HG02759 (cell line): Measurements from ENCODE around the gene SAMD3.
A peak's percentile ranks its signal among the peaks of the same experiment; 100 is the strongest.
"Not testable (repeated sequence)": the region's sequence is repeated elsewhere in the genome, so short reads cannot be mapped to it uniquely, and the experiment has no call there.

ENCODE experiments used
- ATAC-seq: cut with Tn5 transposase; IDR thresholded peaks from one replicate; pipeline ENCODE4 v1.9.1; 2021; ENCODE audit warnings: mild to moderate bottlenecking, moderate library complexity; ENCODE audit not compliant: unreplicated experiment

SAMD3 gene

DNA sequence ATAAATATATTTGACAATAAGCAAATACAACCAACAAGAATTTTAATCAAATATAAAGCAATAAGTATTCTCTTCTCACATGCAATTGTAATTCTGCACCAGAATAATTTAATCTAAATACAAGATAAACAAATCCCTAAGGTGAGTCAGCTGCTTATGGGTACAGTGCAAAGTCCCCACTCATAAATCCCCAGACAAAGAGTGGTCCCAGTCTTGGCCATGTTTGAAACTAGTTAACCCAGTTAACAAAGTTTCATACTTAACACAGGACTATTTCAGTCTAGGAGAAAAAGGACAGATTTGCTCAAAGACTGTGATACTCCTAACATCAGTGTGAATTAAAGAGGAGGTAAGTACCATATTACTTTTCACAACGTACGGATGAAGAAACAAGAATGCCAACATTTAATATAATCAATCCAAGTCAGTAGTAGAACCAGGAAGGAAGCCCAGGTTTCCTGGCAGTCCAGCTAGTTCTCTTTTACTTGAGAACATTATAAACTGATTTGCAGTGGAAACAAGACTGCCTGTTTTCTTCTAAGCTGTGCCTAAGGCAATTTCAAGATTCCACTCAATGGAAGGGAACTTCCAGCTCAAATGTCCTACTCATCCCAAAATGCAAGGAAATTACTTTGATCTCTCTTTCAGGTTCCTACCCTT is 10.4 kb downstream of the SAMD3 start:
- no peak for ATAC-seq

DNA sequence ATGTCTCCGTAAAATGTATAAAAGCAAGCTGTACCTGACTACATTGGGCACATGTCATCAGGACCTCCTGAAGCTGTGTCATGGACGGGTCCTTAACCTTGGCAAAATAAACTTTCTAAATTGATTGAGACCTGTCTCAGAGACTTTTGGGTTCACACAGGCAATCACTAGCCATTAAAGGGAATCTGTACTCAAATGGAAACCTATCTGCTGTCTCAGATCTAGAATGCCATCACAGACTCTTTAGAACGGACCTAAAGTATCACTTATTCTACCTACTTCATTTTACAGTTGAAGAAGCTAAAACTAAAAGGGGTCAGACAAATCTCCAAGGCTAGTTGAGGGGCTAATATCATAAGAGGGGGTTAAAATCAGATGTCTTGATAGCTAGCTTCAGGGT is 11.1 kb downstream of the SAMD3 start:
- peak; percentile 45 for ATAC-seq

DNA sequence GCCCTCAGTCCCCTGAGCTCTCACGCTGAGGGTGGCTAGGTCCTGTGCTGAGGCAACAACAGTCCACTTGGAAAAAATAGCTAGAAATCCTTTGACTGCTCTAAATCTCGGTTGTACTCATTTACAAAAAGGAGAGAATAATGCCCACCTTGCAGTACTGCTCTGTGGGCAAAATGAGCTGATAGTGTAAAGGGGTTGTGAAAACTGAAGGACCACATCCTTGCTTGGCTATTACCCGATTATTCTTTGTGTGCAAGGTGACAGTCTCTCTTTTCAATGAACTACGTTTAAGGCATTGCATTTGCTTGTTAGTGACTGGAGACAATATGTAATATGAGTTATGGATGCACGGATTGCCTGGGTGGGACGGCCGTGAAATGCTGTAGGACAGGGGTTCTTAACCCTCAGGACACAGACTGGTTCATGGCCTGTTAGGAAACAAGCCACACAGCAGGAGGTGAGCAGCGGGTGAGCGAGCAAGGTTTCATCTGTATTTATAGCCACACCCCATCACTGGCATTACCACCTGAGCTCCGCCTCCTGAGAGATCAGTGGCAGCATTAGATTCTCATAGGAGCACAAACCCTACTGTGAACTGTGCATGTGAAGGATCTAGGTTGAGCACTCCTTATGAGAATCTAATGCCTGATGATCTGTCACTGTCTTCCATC is 14.6 kb downstream of the SAMD3 start:
- ATAC-seq = no peak

DNA sequence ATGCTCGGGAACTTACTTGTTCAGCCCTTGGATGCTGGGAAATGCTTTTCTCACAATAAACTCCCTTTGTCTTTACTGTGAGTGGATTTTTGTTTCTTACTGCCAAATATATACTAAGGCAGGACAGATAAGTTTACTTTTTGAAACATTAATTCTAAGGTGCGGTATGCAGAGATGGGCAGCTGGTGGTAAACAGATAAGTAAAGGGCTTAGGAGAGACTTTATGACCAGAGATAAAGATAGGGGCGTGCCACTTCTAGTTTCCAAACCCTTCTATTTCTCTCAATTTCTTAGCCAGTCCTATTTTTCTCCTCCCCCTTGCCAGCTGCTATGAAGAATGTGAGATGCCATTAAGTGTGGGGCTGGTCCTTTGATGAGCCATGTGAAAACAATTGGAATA is 16.3 kb downstream of the SAMD3 start:
- no peak for ATAC-seq

DNA sequence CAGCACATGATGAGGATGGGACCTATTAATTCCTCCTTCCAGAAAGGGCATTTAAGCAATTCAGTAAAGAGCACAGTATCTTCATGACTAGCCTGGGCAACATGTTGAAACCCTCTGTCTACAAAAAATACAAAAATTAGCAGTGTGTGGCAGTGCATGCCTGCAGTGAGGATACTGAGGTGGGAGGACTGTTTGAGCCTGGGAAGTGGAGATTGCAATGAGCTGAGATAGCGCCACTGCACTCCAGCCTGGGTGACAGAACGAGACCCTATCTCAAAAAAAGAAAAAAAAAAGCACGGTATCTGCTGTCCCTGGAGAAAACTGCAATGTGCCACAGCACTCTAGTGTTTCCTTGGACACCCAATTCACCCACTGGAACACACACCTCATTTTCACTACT is 18.4 kb downstream of the SAMD3 start:
- no peak for ATAC-seq

DNA sequence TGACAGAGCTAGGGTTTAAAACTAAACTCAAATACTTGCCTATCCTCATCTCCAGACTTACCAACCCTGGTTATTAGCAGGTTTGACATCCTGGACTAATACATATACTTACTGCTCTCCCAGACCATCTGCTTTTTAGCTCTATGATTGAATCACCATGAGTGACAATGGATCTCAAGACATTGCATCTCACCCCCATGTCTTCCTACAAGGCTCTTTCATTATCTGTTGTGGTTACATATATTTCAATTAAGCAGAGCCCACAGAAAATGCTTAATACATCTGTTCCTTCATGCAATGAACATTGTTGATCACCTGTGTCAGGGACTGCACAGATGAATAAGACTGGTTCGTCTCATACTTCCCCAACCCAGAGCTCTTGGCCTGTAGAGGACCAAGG is 19.4 kb downstream of the SAMD3 start:
- no peak for ATAC-seq

DNA sequence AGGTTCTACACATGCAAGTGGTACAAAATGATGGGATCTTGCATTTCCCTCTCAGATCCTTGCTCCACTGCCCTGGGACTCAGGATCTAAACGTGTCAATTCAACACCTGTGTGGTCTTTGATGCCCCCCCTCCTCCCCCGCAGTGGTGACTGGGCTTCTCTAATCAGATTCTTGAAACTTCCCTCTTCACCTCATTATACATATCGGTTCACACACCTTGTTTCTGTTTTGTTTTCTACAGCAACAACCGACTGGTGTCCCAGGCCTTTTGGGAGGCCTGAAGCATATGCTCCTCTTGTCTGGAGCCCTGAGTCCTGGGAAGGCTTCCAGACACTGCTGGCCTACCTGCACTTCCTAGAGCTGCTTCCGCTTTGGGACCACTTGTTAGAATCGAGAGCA is 20.0 kb downstream of the SAMD3 start:
- no peak for ATAC-seq

DNA sequence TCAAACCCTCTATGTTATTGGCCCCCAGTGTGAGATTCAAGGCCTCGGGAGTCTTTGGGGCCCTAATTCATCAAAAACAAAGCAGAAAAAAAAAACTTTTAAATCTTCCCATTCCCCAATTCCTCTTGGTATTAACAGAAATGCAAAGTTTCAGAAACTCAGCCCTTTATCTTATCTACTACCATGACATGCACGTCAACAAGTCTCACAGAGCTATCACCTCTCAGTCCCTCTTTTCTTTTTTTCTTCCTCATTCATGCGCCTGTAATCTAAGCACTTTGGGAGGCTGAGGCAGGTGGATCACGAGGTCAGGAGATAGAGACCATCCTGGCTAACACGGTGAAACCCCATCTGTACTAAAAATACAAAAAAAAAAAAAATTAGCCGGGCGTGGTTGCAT is 22.7 kb downstream of the SAMD3 start:
- no peak for ATAC-seq

DNA sequence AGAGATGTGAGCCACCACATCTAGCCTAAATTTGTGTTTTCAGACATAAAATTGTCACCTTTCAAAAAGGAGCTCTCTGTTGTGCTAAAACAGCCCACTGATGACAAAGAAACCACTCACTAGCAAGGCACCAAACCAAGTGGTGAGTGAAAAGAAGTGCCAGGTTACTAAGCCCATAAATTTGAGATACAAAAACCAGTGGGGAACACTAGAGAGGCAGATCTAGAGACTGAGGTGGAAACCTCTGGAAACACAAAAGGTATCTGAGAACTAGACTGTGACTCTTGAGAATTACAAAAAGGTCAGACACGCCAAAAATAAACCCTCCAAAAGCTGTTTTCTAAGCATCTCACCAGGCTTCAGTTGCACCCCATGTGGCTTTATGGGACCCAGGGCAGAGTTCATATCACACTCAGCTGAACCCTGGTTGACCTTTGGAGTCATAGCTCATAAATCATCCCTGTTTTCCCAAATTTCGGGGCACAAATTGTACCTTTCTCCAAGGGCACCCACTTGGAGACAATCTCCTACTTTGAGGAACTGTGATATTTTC is 24.2 kb downstream of the SAMD3 start:
- no peak for ATAC-seq

DNA sequence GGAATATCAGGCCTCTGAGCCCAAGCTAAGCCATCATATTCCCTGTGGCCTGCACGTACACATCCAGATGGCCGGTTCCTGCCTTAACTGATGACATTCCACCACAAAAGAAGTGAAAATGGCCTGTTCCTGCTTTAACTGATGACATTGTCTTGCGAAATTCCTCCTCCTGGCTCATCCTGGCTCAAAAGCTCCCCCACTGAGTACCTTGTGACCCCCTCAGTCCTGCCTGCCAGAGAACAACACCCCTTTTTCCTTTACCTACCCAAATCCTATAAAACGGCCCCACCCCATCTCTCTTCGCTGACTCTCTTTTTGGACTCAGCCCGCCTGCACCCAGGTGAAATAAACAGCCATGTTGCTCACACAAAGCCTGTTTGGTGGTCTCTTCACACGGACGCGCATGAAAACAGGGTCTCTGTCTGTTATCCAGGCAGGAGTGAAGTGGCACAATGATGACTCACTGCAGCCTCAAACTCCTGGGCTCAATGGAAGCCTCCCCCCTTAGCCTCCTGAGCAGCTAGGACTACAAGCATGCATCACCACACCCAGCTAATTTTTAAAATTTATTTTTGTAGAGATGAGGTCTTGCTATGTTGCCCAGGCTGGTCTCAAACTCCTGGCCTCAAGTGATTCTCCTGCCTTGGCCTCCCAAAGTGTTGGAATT is 24.8 kb downstream of the SAMD3 start:
- not testable (repeated sequence) for ATAC-seq

DNA sequence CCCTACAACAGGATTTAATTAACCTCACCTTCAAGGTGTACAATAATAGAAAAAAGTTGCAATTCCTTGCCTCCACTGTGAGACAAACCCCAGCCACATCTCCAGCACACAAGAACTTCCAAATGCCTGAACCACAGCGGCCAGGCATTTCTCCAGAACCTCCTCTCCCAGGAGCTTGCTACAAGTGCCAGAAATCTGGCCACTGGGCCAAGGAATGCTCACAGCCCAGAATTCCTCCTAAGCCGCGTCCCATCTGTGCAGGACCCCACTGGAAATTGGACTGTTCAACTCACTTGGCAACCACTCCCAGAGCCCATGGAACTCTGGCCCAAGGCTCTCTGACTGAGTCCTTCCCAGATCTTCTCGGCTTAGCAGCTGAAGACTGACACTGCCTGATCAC is 28.3 kb downstream of the SAMD3 start:
- ATAC-seq = not testable (repeated sequence)

DNA sequence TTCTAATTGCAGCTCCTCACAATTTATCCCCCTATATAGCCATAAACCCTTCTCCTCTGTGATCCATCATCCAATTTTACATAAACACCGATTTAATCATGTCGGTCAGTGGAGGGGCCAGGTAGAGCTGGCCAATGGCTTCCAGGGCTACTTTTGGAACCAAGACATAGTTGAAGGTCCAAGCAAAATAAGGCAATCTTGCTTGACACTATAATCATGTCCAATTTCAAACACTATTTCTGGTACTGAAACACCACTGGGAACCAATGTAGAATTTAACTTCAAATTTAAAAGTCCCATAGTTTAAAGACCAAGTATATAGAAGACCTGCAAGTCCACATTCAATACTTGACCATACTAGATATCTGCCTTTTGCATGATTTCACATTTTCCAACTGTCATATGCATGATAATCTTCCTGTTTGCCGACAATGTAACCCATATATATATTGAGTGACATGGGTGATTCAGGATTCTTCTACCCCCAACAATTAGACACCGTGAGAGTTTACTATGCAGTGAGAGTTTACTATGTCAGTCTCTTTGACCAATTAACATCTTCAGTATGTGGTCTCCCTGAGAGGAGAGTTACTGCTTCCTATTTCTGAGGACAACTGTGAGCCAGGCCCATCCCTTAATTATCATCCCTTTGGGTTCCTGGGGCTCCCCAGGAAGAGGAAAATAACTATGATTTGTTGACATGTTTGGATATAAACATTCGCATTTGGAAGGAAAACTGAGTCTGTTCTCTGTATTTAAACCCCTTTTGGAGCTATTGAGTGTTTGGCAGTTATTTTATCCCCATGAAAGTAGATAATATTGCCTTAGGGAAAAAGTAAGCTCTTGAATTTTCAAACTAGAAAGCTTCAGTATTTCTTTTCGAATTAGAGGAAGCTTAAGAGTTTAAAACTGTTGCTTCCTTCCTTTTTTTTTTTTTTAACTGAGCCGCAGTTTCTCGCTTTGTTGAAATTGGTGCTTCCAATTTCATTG is 31.8 kb downstream of the SAMD3 start:
- no peak for ATAC-seq

DNA sequence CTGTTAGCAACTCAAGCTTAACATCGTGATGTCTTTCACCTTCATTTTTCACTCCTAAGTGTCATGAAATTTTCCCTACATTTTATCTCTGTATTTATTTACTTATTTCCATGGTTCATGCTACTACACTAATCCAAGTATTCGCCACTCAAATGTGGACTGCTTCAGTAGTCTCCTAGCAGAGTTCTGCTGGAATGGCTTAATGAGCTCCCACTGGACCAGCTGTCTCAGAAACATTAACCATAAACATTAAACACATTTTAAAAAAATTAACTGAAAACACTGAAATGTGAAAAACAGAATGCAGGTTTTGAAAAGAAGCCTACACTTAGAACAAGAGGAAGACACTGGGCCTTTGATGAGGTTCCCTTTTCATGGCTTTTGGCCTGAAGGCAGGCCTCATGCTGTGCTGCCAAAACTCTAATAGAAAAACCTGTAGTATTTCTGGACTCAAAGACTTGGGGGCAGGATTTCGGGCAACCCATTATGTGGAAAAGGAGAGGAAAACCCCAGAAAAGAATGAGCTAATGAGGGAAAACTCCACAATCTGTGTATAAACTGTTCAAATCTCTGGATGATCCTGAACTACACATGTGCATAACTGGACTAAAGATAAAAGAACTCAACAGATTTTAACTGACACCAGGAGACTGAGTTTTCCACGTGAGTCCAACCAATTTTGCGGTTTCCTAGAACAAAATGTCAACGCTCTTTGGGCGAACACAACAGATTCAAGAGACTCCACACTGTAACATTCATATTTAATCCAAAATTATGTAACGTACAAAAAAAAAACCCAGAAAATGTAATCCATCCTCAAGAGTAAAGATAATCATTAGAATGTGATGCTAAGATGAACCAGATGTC is 33.0 kb downstream of the SAMD3 start:
- no peak for ATAC-seq

DNA sequence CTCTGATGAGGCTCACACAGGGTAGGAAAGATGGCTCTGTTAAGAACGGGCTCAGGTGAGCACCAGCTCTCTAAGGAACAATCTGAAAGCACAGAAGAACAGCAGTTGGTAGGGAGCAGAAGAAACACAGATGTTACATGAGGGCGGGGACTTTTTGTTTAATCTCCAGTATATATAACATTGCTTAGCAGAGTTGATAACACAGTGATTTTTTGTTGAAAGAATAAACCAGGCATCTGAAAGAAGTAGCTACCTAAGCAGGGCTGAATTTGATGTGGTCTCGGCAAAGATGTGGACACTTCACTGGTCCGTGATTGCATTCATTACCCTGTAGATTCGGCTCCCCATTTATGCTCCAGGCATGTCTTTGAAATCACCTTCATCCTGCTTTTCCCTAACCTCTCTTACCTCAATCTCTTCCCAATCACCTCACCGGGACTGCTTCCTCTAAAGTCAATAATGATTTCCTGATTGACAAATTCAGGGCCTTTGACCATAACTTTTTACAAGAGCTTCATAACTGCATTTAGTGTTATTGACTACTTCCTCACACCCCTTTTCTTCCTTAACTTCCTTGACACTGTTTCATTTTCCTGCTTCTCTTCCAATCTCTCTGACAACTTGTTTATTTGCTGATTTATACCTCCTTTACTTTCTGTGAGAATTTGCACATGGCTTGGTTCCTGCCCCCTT is 34.4 kb downstream of the SAMD3 start:
- no peak for ATAC-seq

DNA sequence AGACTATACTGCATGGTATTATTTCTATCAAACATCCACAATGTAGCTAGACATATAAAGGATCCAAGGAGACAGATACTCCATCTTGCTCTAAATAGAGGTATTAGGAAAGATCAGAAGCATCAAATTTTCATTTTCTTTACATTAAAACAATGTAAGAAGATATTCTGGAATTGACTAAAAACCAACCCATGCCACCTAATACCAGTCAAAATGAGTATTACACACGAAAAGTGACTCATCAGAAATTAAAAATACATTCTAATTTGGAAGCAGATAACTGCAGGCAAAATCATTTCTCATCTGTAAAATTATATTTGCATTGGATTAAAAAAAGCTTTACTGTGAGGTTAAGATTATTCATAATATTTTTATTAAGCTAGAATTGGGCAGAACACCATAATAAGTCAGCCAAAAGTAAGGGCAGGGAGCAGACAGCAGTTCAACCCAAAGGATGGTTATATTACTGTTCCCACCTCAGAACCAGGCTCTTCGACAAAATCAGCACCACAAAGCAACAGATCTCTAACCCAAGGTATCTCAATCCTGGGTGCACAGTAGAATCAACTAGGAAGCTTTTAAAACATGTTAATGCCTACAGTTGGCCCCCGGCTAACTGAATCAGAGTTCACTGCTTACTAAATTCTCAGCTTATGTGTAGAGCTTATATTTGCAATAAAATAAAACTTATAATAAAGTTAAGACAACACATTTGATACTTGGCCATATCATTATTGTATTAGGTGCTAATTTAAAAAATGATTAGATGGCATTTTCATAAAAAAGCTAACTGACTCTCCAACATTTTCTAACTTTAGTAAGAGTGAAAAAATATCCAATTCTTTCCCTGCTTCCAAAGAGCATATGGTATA is 35.2 kb downstream of the SAMD3 start:
- ATAC-seq = no peak

DNA sequence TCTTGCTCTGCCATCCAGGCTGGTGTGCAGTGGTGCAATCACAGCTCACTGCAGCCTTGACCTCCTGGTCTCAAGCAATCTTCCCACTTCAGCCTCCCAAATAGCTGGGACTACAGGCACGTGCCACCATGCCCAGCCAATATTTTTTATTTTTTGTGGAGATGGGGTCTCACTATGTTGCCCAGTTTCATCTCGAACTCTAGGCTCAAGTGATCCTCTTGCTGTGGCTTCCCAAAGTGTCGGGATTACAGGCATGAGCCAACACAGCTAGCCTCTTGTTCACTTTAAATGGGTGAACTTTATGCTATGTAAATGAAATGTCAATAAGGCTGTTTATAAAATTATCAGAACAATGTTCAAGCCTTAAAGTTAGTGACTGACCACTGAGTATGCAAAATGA is 37.1 kb downstream of the SAMD3 start:
- no peak for ATAC-seq

DNA sequence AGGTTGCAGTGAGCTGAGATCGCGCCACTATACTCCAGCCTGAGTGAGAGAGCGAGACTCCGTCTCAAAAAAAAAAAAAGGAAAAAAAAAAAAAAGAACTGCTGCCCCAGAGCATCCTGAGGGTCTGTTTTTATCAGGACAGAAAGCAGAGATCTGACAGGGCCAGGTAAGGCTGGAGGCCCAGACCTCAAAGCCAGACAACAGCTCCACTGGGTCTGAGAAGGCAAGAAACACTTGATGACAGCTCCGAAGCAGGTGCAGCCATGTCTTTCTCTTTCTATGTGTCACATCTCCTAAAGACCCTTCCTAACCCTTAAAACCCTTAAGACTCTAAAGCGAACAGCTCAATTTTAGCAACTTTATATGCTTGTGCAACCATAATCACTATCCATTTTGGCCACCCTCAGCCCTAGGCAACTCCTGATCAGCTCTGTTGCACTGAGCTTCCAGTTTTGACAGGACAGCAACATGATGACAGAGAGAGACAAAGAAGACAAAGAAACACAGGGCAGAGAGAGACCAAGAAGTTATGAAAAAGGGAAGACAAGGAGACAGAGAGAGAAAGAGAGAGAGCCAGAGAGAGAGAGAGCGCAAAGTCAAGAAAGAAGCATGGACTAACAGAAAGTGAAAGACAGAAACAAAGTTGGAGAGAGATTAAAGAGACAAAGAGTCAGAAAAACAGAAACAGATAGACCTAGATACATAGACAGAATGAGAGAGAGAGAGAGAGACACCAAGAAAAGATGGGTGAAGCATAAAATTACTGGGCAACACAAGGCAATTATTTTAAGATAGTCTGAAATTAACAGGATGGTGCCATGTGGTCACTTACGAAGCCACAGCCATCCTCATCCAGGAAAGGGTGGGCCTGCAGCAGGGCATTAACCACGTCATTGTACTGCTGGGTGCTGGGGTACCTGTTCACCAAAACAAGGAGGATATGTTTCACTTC is 39.2 kb downstream of the SAMD3 start:
- no peak for ATAC-seq
